GM12872 (cell line): ENCODE measurements around the gene XCL1.

Source experiments
- CTCF ChIP-seq: IDR thresholded peaks from 3 replicates; pipeline ENCODE4 v1.5.1; 2011; ENCODE audit warnings: low read depth, mild to moderate bottlenecking, low read length, moderate library complexity; ENCODE audit not compliant: insufficient read depth

XCL1 gene

GRCh38 chr1:168626326-168626725, 49.9 kb downstream of the XCL1 start:
- TF ChIP-seq CTCF, result no peak

- TF ChIP-seq CTCF, result no peak
These were observed 51.0 kb downstream of the XCL1 start for GRCh38 chr1:168627370-168627769.

GRCh38 chr1:168628807-168629206, 52.4 kb downstream of the XCL1 start:
- TF ChIP-seq CTCF, result no peak

- TF ChIP-seq CTCF, result no peak
These were observed 53.1 kb downstream of the XCL1 start for GRCh38 chr1:168629466-168629865.
